Sigmoid colon (tissue), 4 donors: ENCODE data around the gene GSDMA.
"Not testable (repeated sequence)": the region's sequence is repeated elsewhere in the genome, so short reads cannot be mapped to it uniquely, and the experiment has no call there.

Experiments used
- POLR2A ChIP-seq, 2 donors: fragments of 450-650 bp; IDR thresholded peaks; one replicate each; pipeline ENCODE4 v1.6.1; 2016; ENCODE audit warnings: antibody characterized with exemption in 2 of 2, mild to moderate bottlenecking in 2 of 2, moderate library complexity in 2 of 2
- POLR2AphosphoS5 ChIP-seq, 4 donors: sonication (generic); formaldehyde crosslinking; IDR thresholded peaks; one replicate each; pipeline ENCODE4 v1.6.1; 2017; ENCODE audit warnings: antibody characterized with exemption in 4 of 4
- TF ChIP-seq, protein P1 (sequence below), 4 experiments: fragments of 450-650 bp in 3 of 4; fragments of 200-600 bp in 1 of 4; IDR thresholded peaks; one replicate each; pipeline ENCODE4 v1.5.1; 2016 to 2019; ENCODE audit warnings: antibody characterized with exemption in 4 of 4, mild to moderate bottlenecking in 3 of 4, moderate library complexity in 2 of 4

GRCh38 chr17:40001335-40001734, 38.5 kb downstream of the GSDMA start:
- TF ChIP-seq, protein P1, sequence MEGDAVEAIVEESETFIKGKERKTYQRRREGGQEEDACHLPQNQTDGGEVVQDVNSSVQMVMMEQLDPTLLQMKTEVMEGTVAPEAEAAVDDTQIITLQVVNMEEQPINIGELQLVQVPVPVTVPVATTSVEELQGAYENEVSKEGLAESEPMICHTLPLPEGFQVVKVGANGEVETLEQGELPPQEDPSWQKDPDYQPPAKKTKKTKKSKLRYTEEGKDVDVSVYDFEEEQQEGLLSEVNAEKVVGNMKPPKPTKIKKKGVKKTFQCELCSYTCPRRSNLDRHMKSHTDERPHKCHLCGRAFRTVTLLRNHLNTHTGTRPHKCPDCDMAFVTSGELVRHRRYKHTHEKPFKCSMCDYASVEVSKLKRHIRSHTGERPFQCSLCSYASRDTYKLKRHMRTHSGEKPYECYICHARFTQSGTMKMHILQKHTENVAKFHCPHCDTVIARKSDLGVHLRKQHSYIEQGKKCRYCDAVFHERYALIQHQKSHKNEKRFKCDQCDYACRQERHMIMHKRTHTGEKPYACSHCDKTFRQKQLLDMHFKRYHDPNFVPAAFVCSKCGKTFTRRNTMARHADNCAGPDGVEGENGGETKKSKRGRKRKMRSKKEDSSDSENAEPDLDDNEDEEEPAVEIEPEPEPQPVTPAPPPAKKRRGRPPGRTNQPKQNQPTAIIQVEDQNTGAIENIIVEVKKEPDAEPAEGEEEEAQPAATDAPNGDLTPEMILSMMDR (IDR thresholded peaks at IDR 0.05), result not testable (repeated sequence)
- not testable (repeated sequence) for TF ChIP-seq POLR2AphosphoS5, POLR2A (IDR thresholded peaks at IDR 0.05)
